ENCODE measurements around the gene SENP7. TPM values are rescaled to one million over a fixed set of nuclear protein-coding genes. Genes with fewer than 3 reads are reported as not detected.

Gene SENP7
- total RNA-seq, 4 donors from 2014 or later, result 5.3 to 16.8 (median 5.9) TPM

GRCh38 chr3:101384426-101384825 lies 128.6 kb downstream of the SENP7 start:
- no peaks in the 10 kb centered on the region for H3K9me3 ChIP-seq
- H3K4me3 ChIP-seq, result no peak overlapping the region
- TF ChIP-seq POLR2A (IDR thresholded peaks at IDR 0.05) (no peak), CTCF (IDR thresholded peaks at IDR 0.05 in 4 of 5, conservative IDR thresholded peaks at IDR 0.05 in 1 of 5) (no peak)
- H3K27me3 ChIP-seq, result no peaks in the 10 kb centered on the region
- H3K36me3 ChIP-seq, result peaks cover 0 to 2% of the 10 kb centered on the region in 2 donors
- DNase-seq, result no peak
- intact Hi-C loops (cut with DNase I; ENCODE audit: low total_unique reads) (no loop called here), in situ Hi-C loops (cut with MboI; ENCODE audit: low sequenced_read_pairs in 4 of 4) (loop anchor here in 1 of 4 donors (25.0 kb wide), 1 partner anchor 322 kb away; no protein-coding TSS in a partner anchor)
- ATAC-seq, result no peak
- peaks cover 9 to 24% of the 10 kb centered on the region in 2 donors for H3K4me1 ChIP-seq
- no peak overlapping the region for H3K27ac ChIP-seq

GRCh38 chr3:101383656-101384055 lies 129.4 kb downstream of the SENP7 start:
- Histone ChIP-seq H3K36me3 (no peaks in the 10 kb centered on the region), H3K9me3 (no peaks in the 10 kb centered on the region), H3K4me1 (peaks cover 9 to 25% of the 10 kb centered on the region in 2 donors), H3K27me3 (no peaks in the 10 kb centered on the region), H3K27ac (no peak overlapping the region), H3K4me3 (no peak overlapping the region)
- in situ Hi-C loops (cut with MboI; ENCODE audit: low sequenced_read_pairs in 4 of 4), result loop anchor here in 1 of 4 donors (25.0 kb wide), 1 partner anchor 321 kb away; no protein-coding TSS in a partner anchor
- no peak for DNase-seq
- TF ChIP-seq POLR2A (IDR thresholded peaks at IDR 0.05) (no peak), CTCF (IDR thresholded peaks at IDR 0.05 in 4 of 5, conservative IDR thresholded peaks at IDR 0.05 in 1 of 5) (no peak)
- intact Hi-C loops (cut with DNase I; ENCODE audit: low total_unique reads), result no loop called here
- ATAC-seq, result no peak

GRCh38 chr3:101383156-101383575 lies 129.8 kb downstream of the SENP7 start:
- no peak for ATAC-seq
- H3K9me3 ChIP-seq, result no peaks in the 10 kb centered on the region
- no peak overlapping the region for H3K4me3 ChIP-seq
- H3K27ac ChIP-seq, result no peak overlapping the region
- no peaks in the 10 kb centered on the region for H3K27me3 ChIP-seq
- H3K36me3 ChIP-seq, result no peaks in the 10 kb centered on the region
- peaks cover 9 to 25% of the 10 kb centered on the region in 2 donors for H3K4me1 ChIP-seq
- TF ChIP-seq POLR2A (IDR thresholded peaks at IDR 0.05) (no peak), CTCF (IDR thresholded peaks at IDR 0.05 in 4 of 5, conservative IDR thresholded peaks at IDR 0.05 in 1 of 5) (no peak)
- in situ Hi-C loops (cut with MboI; ENCODE audit: low sequenced_read_pairs in 4 of 4), result loop anchor here in 1 of 4 donors (25.0 kb wide), 1 partner anchor 321 kb away; no protein-coding TSS in a partner anchor
- no peak for DNase-seq
- intact Hi-C loops (cut with DNase I; ENCODE audit: low total_unique reads), result no loop called here

- in situ Hi-C loops (cut with MboI; ENCODE audit: low sequenced_read_pairs in 4 of 4) (loop anchor here in 1 of 4 donors (25.0 kb wide), 1 partner anchor 320 kb away; no protein-coding TSS in a partner anchor), intact Hi-C loops (cut with DNase I; ENCODE audit: low total_unique reads) (loop anchor here (1.0 kb wide), 1 partner anchor 312 kb away; no protein-coding TSS in a partner anchor)
- Histone ChIP-seq H3K9me3 (no peaks in the 10 kb centered on the region), H3K27me3 (no peaks in the 10 kb centered on the region), H3K27ac (no peak overlapping the region), H3K4me1 (peaks cover 20 to 37% of the 10 kb centered on the region in 2 donors), H3K4me3 (no peak overlapping the region), H3K36me3 (no peaks in the 10 kb centered on the region)
- no peak for DNase-seq
- TF ChIP-seq POLR2A (IDR thresholded peaks at IDR 0.05) (no peak), CTCF (IDR thresholded peaks at IDR 0.05 in 4 of 5, conservative IDR thresholded peaks at IDR 0.05 in 1 of 5) (peak in 4 of 5 experiments; percentile 20 to 52 (median 42))
- peak; percentile 68 to 71 for ATAC-seq
Measured at GRCh38 chr3:101381809-101382208, 131.2 kb downstream of the SENP7 start.

Measured in gastrocnemius medialis (tissue), 4 donors.